Nephron progenitor cell (in vitro differentiated cells): ENCODE results near the gene PCSK2.

ENCODE experiments used
- DNase-seq: peaks from one replicate; pipeline ENCODE4 v3.0.0; 2021
- H3K27ac Mint-ChIP-seq: 2 replicates; pipeline ENCODE4 v1.8.0; 2021; ENCODE audit warnings: mild to moderate bottlenecking, moderate library complexity, mixed read lengths
- H3K27me3 Mint-ChIP-seq: 2 replicates; pipeline ENCODE4 v1.8.0; 2021; ENCODE audit warnings: mild to moderate bottlenecking, low read depth, mixed read lengths; ENCODE audit not compliant: poor library complexity
- H3K36me3 Mint-ChIP-seq: 2 replicates; pipeline ENCODE4 v1.8.0; 2021; ENCODE audit warnings: low read depth, mixed read lengths
- H3K4me1 Mint-ChIP-seq: 2 replicates; pipeline ENCODE4 v1.8.0; 2021; ENCODE audit warnings: mixed read lengths
- H3K4me3 Mint-ChIP-seq: 2 replicates; pipeline ENCODE4 v1.8.0; 2021; ENCODE audit warnings: mild to moderate bottlenecking, moderate library complexity, mixed read lengths
- H3K9me3 Mint-ChIP-seq: 2 replicates; pipeline ENCODE4 v1.8.0; 2021; ENCODE audit warnings: mild to moderate bottlenecking, moderate library complexity, mixed read lengths
- CTCF ChIP-seq: fragments of 200-600 bp; sonication (generic); IDR thresholded peaks from 2 replicates; pipeline ENCODE4 v1.5.0; 2021; ENCODE audit warnings: antibody characterized with exemption

The PCSK2 gene

GRCh38 chr20:17364681-17365080, 137.8 kb downstream of the PCSK2 start:
- TF ChIP-seq CTCF: no peak
- Mint-ChIP-seq H3K4me1 (peaks cover 4% of the 10 kb centered on the region), H3K27me3 (peaks cover 3% of the 10 kb centered on the region), H3K27ac (no peak overlapping the region), H3K36me3 (no peaks in the 10 kb centered on the region), H3K4me3 (no peak overlapping the region), H3K9me3 (no peaks in the 10 kb centered on the region)
- no peak for DNase-seq

- H3K27me3 Mint-ChIP-seq: peaks cover 3% of the 10 kb centered on the region
- H3K4me1 Mint-ChIP-seq: peaks cover 4% of the 10 kb centered on the region
- no peak for TF ChIP-seq CTCF
- H3K36me3 Mint-ChIP-seq: no peaks in the 10 kb centered on the region
- DNase-seq: no peak
- no peak overlapping the region for H3K27ac Mint-ChIP-seq
- H3K9me3 Mint-ChIP-seq: no peaks in the 10 kb centered on the region
- H3K4me3 Mint-ChIP-seq: no peak overlapping the region
These were observed 139.0 kb downstream of the PCSK2 start for GRCh38 chr20:17365831-17366230.

GRCh38 chr20:17369506-17369905, 142.7 kb downstream of the PCSK2 start:
- Mint-ChIP-seq H3K4me3 (no peak overlapping the region), H3K36me3 (no peaks in the 10 kb centered on the region), H3K4me1 (peaks cover 9% of the 10 kb centered on the region), H3K9me3 (no peaks in the 10 kb centered on the region), H3K27me3 (peaks cover 3% of the 10 kb centered on the region), H3K27ac (no peak overlapping the region)
- DNase-seq: no peak
- no peak for TF ChIP-seq CTCF

GRCh38 chr20:17372806-17373440, 146.1 kb downstream of the PCSK2 start:
- H3K4me1 Mint-ChIP-seq: peaks cover 5% of the 10 kb centered on the region
- no peaks in the 10 kb centered on the region for H3K36me3 Mint-ChIP-seq
- no peak for TF ChIP-seq CTCF
- peaks cover 7% of the 10 kb centered on the region for H3K27me3 Mint-ChIP-seq
- H3K4me3 Mint-ChIP-seq: no peak overlapping the region
- DNase-seq: no peak
- H3K9me3 Mint-ChIP-seq: no peaks in the 10 kb centered on the region
- H3K27ac Mint-ChIP-seq: no peak overlapping the region

- no peak overlapping the region for H3K4me3 Mint-ChIP-seq
- no peak overlapping the region for H3K27ac Mint-ChIP-seq
- DNase-seq: no peak
- no peaks in the 10 kb centered on the region for H3K9me3 Mint-ChIP-seq
- H3K4me1 Mint-ChIP-seq: peaks cover 5% of the 10 kb centered on the region
- no peak for TF ChIP-seq CTCF
- H3K36me3 Mint-ChIP-seq: no peaks in the 10 kb centered on the region
- H3K27me3 Mint-ChIP-seq: peaks cover 8% of the 10 kb centered on the region
These were observed 147.2 kb downstream of the PCSK2 start for GRCh38 chr20:17374086-17374485.

- Mint-ChIP-seq H3K36me3 (no peaks in the 10 kb centered on the region), H3K27me3 (peaks cover 8% of the 10 kb centered on the region), H3K4me1 (peaks cover 13% of the 10 kb centered on the region), H3K27ac (no peak overlapping the region), H3K9me3 (no peaks in the 10 kb centered on the region), H3K4me3 (no peak overlapping the region)
- no peak for DNase-seq
- TF ChIP-seq CTCF: no peak
These were observed 149.2 kb downstream of the PCSK2 start for GRCh38 chr20:17376031-17376430.
